ENCODE data around the gene SH3GL1. TPM values are rescaled to one million over a fixed set of nuclear protein-coding genes. Genes with fewer than 3 reads are reported as not detected.

Gene SH3GL1
- total RNA-seq, 2 donors from 2014 or later: 51.1 to 56.6 TPM

GRCh38 chr19:4386041-4386782 lies 14.1 kb downstream of the SH3GL1 start:
- DNase-seq (no peak), ATAC-seq (no peak)
- no peaks in the 10 kb centered on the region for H3K27me3 Mint-ChIP-seq
- no peak overlapping the region for H3K4me3 Mint-ChIP-seq
- peaks cover 18% of the 10 kb centered on the region for H3K4me1 Mint-ChIP-seq
- H3K36me3 Mint-ChIP-seq (ENCODE audit: low read depth): peaks cover 2% of the 10 kb centered on the region
- H3K9me3 ChIP-seq (ENCODE audit: control insufficient read depth, low read length, poor library complexity, severe bottlenecking): no peaks in the 10 kb centered on the region
- peak overlapping the region; percentile 54 for H3K27ac Mint-ChIP-seq

GRCh38 chr19:4385291-4386040 lies 14.9 kb downstream of the SH3GL1 start:
- DNase-seq (no peak), ATAC-seq (no peak)
- no peaks in the 10 kb centered on the region for H3K9me3 ChIP-seq (ENCODE audit: control insufficient read depth, low read length, poor library complexity, severe bottlenecking)
- H3K4me1 Mint-ChIP-seq: peaks cover 21% of the 10 kb centered on the region
- no peak overlapping the region for H3K4me3 Mint-ChIP-seq
- H3K27me3 Mint-ChIP-seq: no peaks in the 10 kb centered on the region
- peak overlapping the region; percentile 54 for H3K27ac Mint-ChIP-seq
- H3K36me3 Mint-ChIP-seq (ENCODE audit: low read depth): peaks cover 2% of the 10 kb centered on the region

GRCh38 chr19:4380254-4380727 lies 20.1 kb downstream of the SH3GL1 start:
- H3K27me3 Mint-ChIP-seq: no peaks in the 10 kb centered on the region
- peak overlapping the region; percentile 92 for H3K4me3 Mint-ChIP-seq
- H3K27ac Mint-ChIP-seq: peak overlapping the region; percentile 95
- H3K36me3 Mint-ChIP-seq (ENCODE audit: low read depth): no peaks in the 10 kb centered on the region
- peak; percentile 87 for ATAC-seq
- no peaks in the 10 kb centered on the region for H3K9me3 ChIP-seq (ENCODE audit: control insufficient read depth, low read length, poor library complexity, severe bottlenecking)
- H3K4me1 Mint-ChIP-seq: peaks cover 44% of the 10 kb centered on the region
- DNase-seq: peak; percentile 41 to 45 (median 44)

GRCh38 chr19:4379383-4380253 lies 20.7 kb downstream of the SH3GL1 start:
- peak overlapping the region; percentile 92 for H3K4me3 Mint-ChIP-seq
- no peaks in the 10 kb centered on the region for H3K36me3 Mint-ChIP-seq (ENCODE audit: low read depth)
- H3K4me1 Mint-ChIP-seq: peaks cover 44% of the 10 kb centered on the region
- no peak for DNase-seq
- H3K27ac Mint-ChIP-seq: peak overlapping the region; percentile 95
- peak; percentile 52 for ATAC-seq
- H3K27me3 Mint-ChIP-seq: no peaks in the 10 kb centered on the region
- no peaks in the 10 kb centered on the region for H3K9me3 ChIP-seq (ENCODE audit: control insufficient read depth, low read length, poor library complexity, severe bottlenecking)

GRCh38 chr19:4378886-4379285 lies 21.5 kb downstream of the SH3GL1 start:
- Mint-ChIP-seq H3K27ac (peak overlapping the region; percentile 95), H3K27me3 (no peaks in the 10 kb centered on the region), H3K4me3 (peak overlapping the region; percentile 92), H3K36me3 (ENCODE audit: low read depth) (no peaks in the 10 kb centered on the region), H3K4me1 (peaks cover 46% of the 10 kb centered on the region)
- H3K9me3 ChIP-seq (ENCODE audit: control insufficient read depth, low read length, poor library complexity, severe bottlenecking): no peaks in the 10 kb centered on the region
- ATAC-seq (no peak), DNase-seq (no peak)

GRCh38 chr19:4376991-4377781 lies 23.2 kb downstream of the SH3GL1 start:
- no peak for ATAC-seq
- no peak for DNase-seq
- Mint-ChIP-seq H3K36me3 (ENCODE audit: low read depth) (no peaks in the 10 kb centered on the region), H3K27me3 (no peaks in the 10 kb centered on the region), H3K27ac (peak overlapping the region; percentile 93), H3K4me3 (no peak overlapping the region), H3K4me1 (peaks cover 48% of the 10 kb centered on the region)
- H3K9me3 ChIP-seq (ENCODE audit: control insufficient read depth, low read length, poor library complexity, severe bottlenecking): no peaks in the 10 kb centered on the region

- Mint-ChIP-seq H3K36me3 (ENCODE audit: low read depth) (no peaks in the 10 kb centered on the region), H3K4me1 (peaks cover 48% of the 10 kb centered on the region), H3K4me3 (no peak overlapping the region), H3K27me3 (no peaks in the 10 kb centered on the region), H3K27ac (peak overlapping the region; percentile 93)
- no peak for DNase-seq
- H3K9me3 ChIP-seq (ENCODE audit: control insufficient read depth, low read length, poor library complexity, severe bottlenecking): no peaks in the 10 kb centered on the region
- ATAC-seq: no peak
Measured at GRCh38 chr19:4376671-4376990, 23.7 kb downstream of the SH3GL1 start.

GRCh38 chr19:4376028-4376670 lies 24.2 kb downstream of the SH3GL1 start:
- Mint-ChIP-seq H3K36me3 (ENCODE audit: low read depth) (no peaks in the 10 kb centered on the region), H3K27me3 (no peaks in the 10 kb centered on the region), H3K27ac (peak overlapping the region; percentile 93), H3K4me3 (no peak overlapping the region), H3K4me1 (peaks cover 45% of the 10 kb centered on the region)
- ATAC-seq: no peak
- no peak for DNase-seq
- H3K9me3 ChIP-seq (ENCODE audit: control insufficient read depth, low read length, poor library complexity, severe bottlenecking): no peaks in the 10 kb centered on the region

- no peak for ATAC-seq
- H3K9me3 ChIP-seq (ENCODE audit: control insufficient read depth, low read length, poor library complexity, severe bottlenecking): no peaks in the 10 kb centered on the region
- no peaks in the 10 kb centered on the region for H3K27me3 Mint-ChIP-seq
- no peak overlapping the region for H3K4me3 Mint-ChIP-seq
- no peaks in the 10 kb centered on the region for H3K36me3 Mint-ChIP-seq (ENCODE audit: low read depth)
- peak overlapping the region; percentile 93 for H3K27ac Mint-ChIP-seq
- no peak for DNase-seq
- peaks cover 44% of the 10 kb centered on the region for H3K4me1 Mint-ChIP-seq
Measured at GRCh38 chr19:4375164-4376027, 25.0 kb downstream of the SH3GL1 start.

- DNase-seq (no peak), ATAC-seq (no peak)
- no peak overlapping the region for H3K4me3 Mint-ChIP-seq
- H3K36me3 Mint-ChIP-seq (ENCODE audit: low read depth): no peaks in the 10 kb centered on the region
- H3K9me3 ChIP-seq (ENCODE audit: control insufficient read depth, low read length, poor library complexity, severe bottlenecking): no peaks in the 10 kb centered on the region
- H3K27me3 Mint-ChIP-seq: no peaks in the 10 kb centered on the region
- peaks cover 40% of the 10 kb centered on the region for H3K4me1 Mint-ChIP-seq
- no peak overlapping the region for H3K27ac Mint-ChIP-seq
Measured at GRCh38 chr19:4374498-4375163, 25.7 kb downstream of the SH3GL1 start.

Measured in T-helper 17 cell (primary cell).